GM12874 (cell line): Measurements from ENCODE around the gene PRELID1.

Source experiments
- CTCF ChIP-seq: IDR thresholded peaks from 2 replicates; pipeline ENCODE4 v1.5.1; 2011; ENCODE audit warnings: low read depth, mild to moderate bottlenecking, control low read depth, low read length, moderate library complexity; ENCODE audit not compliant: insufficient read depth

Gene PRELID1, protein sequence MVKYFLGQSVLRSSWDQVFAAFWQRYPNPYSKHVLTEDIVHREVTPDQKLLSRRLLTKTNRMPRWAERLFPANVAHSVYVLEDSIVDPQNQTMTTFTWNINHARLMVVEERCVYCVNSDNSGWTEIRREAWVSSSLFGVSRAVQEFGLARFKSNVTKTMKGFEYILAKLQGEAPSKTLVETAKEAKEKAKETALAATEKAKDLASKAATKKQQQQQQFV

DNA sequence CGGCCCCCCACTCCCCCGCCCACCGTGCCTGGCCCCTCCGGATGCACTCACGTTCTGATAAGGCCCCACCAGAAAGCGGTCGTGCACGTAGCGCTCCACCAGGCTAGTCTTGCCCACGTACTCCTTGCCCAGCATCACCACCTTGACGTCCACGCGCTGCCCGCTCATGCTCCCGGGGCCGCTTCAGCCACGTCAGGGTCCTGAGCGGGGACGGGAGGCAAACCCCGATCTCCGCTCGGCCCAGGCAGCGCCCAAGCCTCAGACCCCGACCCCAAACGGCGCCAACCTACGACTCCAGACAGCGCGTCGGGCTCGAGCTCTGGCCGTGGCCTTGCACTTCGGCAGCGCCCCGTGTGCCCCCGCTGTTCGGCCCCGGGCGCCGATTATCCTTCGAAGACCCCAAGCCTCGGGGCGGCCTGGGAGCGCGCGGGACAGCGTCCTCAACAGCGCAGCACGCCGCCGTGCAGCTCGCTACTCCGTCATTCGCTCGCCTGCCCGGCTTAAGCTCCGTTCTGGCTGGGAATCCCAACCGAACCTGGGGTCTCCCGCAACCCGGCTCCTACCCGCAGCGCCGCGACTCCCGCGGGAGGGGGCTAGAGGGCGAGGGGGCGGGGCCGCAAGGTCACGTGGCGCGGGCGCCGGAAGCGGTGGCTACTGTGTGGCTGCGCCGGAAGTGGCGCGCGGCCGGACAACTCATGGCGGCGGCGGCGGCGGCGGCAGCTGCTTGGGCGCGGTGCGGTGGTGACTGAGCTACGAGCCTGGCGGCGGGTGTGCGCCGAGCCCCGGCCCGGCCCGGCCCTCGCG lies at the start of gene PRELID1, which contains the start of gene RAB24:
PRELID1 (plus strand) TSS at position 679 of the 804 bp plus-strand sequence. CDS start 187 bp downstream, outside the sequence.
RAB24 (minus strand) TSS at position 599 of the 804 bp plus-strand sequence; CDS start at position 168, 431 bp downstream.
- TF ChIP-seq CTCF = peak; percentile 58

DNA sequence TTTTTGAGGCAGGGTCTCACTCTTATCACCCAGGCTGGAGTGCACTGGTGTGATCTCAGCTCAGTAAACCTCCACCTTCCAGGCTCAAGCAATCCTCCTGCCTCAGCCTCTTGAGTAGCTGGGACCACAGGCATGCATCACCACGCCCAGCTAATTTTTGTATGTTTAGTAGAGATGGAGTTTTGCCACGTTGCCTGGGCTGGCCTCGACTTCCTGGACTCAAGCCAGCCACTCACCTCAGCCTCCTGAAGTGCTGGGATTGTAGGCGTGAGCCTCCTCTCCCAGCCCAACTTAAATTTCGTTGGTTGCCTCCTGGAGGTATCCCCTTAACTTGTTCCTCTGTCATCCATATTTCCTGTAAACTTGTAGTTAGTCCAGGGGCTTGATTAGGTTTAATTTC lies 47.3 kb upstream of the PRELID1 start:
- TF ChIP-seq CTCF = no peak

DNA sequence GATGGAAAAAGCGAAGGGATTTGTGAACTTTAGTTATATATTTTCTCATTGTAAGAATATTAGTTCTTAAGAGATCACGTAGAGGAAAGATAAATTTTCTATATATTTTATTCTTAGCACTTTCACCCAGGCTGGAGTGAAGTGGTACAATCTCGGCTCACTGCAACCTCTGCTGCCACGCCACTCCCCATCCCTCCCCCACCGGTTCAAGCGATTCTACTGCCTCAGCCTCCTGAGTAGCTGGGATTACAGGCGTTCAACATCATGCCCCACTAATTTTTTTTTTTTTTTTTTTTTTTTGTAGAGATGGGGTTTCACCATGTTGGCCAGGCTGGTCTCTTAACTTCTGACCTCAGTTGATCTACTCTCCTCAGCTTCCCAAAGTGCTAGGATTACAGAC lies 42.6 kb upstream of the PRELID1 start:
- no peak for TF ChIP-seq CTCF

GRCh38 chr5:177261510-177261909 lies 42.1 kb upstream of the PRELID1 start:
- no peak for TF ChIP-seq CTCF

GRCh38 chr5:177264178-177264577 lies 39.4 kb upstream of the PRELID1 start:
- TF ChIP-seq CTCF = no peak

- no peak for TF ChIP-seq CTCF
Measured at GRCh38 chr5:177265395-177265794, 38.2 kb upstream of the PRELID1 start.

DNA sequence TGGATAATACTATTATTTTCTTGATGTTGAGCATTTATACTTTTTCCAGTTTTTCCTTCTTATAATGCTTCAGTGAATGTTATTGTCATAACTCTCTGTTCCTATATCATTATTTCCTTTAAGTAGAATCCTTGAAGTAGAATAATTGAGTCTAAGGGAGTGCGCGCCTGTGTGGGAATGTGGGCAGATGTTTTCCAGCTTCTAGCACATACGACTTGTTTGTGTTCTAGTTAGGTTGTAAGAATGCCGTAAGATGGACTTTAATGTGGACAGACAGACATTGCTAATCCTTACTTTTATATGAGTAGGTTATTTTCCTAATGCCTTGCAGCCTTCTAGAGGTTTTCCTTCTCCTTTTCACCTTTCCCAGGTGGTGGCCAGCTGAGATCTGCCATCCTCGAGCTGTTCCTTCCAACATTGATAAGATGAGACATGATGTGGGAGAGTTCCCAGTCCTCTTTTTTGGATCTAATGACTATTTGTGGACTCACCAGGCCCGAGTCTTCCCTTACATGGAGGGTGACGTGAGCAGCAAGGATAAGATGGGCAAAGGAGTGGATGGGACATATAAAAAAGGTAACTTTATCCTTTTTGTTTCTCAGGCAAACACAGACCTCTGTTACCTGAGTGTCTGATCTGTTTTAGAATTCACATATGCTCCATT lies 34.2 kb upstream of the PRELID1 start:
- no peak for TF ChIP-seq CTCF
